B cell (primary cell): ENCODE results near the gene FZD1. TPM values are rescaled to one million over a fixed set of nuclear protein-coding genes. Genes with fewer than 3 reads are reported as not detected.

Source experiments
- ATAC-seq: fragments of 200-7000 bp; cut with Tn5 transposase; one replicate; pipeline ENCODE4 v1.10.0; 2021; ENCODE audit warnings: low read depth, mild to moderate bottlenecking, moderate number of reproducible peaks, moderate library complexity
- CTCF ChIA-PET: fragments of 350-600 bp; sonication (Branson Sonifier 250); formaldehyde crosslinking; loops from one replicate; lab custom pipeline; 2021; ENCODE audit warnings: antibody characterized with exemption, inconsistent platforms; lab: Charles Lee
- POLR2A ChIA-PET: fragments of 350-600 bp; sonication (Branson Sonifier 250); formaldehyde crosslinking; loops from one replicate; lab custom pipeline; 2021; ENCODE audit warnings: antibody characterized with exemption; lab: Charles Lee
- DNase-seq: peaks from one replicate; pipeline ENCODE4 v3.0.0; 2013
- H2AFZ ChIP-seq: 2 replicates; pipeline ENCODE4 v1.6.1; 2012; ENCODE audit warnings: mild to moderate bottlenecking, low read depth, low read length; ENCODE audit not compliant: insufficient read depth, poor library complexity, severe bottlenecking
- H3K27ac ChIP-seq, 2 donors: 1 replicate in 1 of 2; 2 replicates in 1 of 2; pipeline ENCODE4 v1.5.1; 2012 to 2013; ENCODE audit warnings: low read length in 2 of 2, mild to moderate bottlenecking in 2 of 2, moderate library complexity in 1 of 2
- H3K27me3 ChIP-seq, 4 experiments: fragments of 200-600 bp in 1 of 4; sonication (generic) in 1 of 4; replicated peaks in 1 of 4; 1 replicate in 2 of 4; 2 replicates in 2 of 4; pipeline versions ENCODE4 v1.6.1 to v1.7.0; 2013 to 2016; ENCODE audit warnings: low read length in 3 of 4, mild to moderate bottlenecking in 2 of 4, mixed read lengths in 1 of 4, moderate library complexity in 1 of 4; ENCODE audit not compliant: insufficient read depth in 4 of 4, control insufficient read depth in 3 of 4; ENCODE audit errors: control extremely low read depth in 1 of 4
- H3K36me3 ChIP-seq, 2 experiments: replicated peaks in 1 of 2; 1 replicate in 1 of 2; 2 replicates in 1 of 2; pipeline versions ENCODE4 v1.6.1 to v1.7.1; 2013; ENCODE audit warnings: low read length in 1 of 2; ENCODE audit not compliant: insufficient read depth in 2 of 2, control insufficient read depth in 1 of 2; ENCODE audit errors: control extremely low read depth in 1 of 2, extremely low read depth in 1 of 2
- H3K4me1 ChIP-seq, 2 donors: fragments of 200-600 bp in 1 of 2; sonication (generic) in 1 of 2; 1 replicate in 1 of 2; 2 replicates in 1 of 2; pipeline versions ENCODE4 v1.5.1 to v1.6.1; 2013 to 2017; ENCODE audit warnings: low read length in 2 of 2; ENCODE audit not compliant: control insufficient read depth in 2 of 2, insufficient read depth in 2 of 2
- H3K4me2 ChIP-seq: replicated peaks from 2 replicates; pipeline ENCODE3; 2012; ENCODE audit warnings: mild to moderate bottlenecking, low read depth, low read length; ENCODE audit not compliant: poor library complexity, severe bottlenecking
- H3K4me3 ChIP-seq, 5 experiments: fragments of 200-600 bp in 1 of 5; sonication (generic) in 1 of 5; 1 replicate in 3 of 5; 2 replicates in 2 of 5; pipeline versions ENCODE4 v1.5.1 to v1.7.0; 2011 to 2016; ENCODE audit warnings: low read length in 4 of 5, mild to moderate bottlenecking in 4 of 5, low read depth in 2 of 5, control low read depth in 1 of 5, moderate library complexity in 1 of 5; ENCODE audit not compliant: insufficient read depth in 1 of 5; ENCODE audit errors: control extremely low read depth in 1 of 5, extremely low read depth in 1 of 5
- H3K79me2 ChIP-seq: fragments of 200-600 bp; sonication (generic); one replicate; pipeline ENCODE4 v1.6.0; 2016; ENCODE audit warnings: low read length; ENCODE audit not compliant: control insufficient read depth, insufficient read depth
- H3K9ac ChIP-seq: fragments of 200-600 bp; sonication (generic); 2 replicates; pipeline ENCODE4 v1.6.1; 2017; ENCODE audit warnings: mild to moderate bottlenecking, low read length, moderate library complexity
- H3K9me3 ChIP-seq, 3 donors: one replicate each; pipeline versions ENCODE4 v1.6.1 to v1.7.1; 2013; ENCODE audit warnings: low read length in 2 of 3; ENCODE audit not compliant: control insufficient read depth in 2 of 3, insufficient read depth in 1 of 3; ENCODE audit errors: control extremely low read depth in 1 of 3
- H4K20me1 ChIP-seq: 2 replicates; pipeline ENCODE4 v1.6.0; 2012; ENCODE audit warnings: mild to moderate bottlenecking, low read length; ENCODE audit not compliant: insufficient read depth, control insufficient read depth, poor library complexity, severe bottlenecking
- H3K27ac Mint-ChIP-seq: one replicate; pipeline ENCODE4 v1.8.0; 2021; ENCODE audit warnings: mixed read lengths
- H3K27me3 Mint-ChIP-seq: one replicate; pipeline ENCODE4 v1.8.0; 2021; ENCODE audit warnings: mixed read lengths
- H3K4me1 Mint-ChIP-seq: one replicate; pipeline ENCODE4 v1.8.0; 2021; ENCODE audit warnings: mixed read lengths
- H3K4me3 Mint-ChIP-seq: one replicate; pipeline ENCODE4 v1.8.0; 2021; ENCODE audit warnings: mixed read lengths
- H3K9me3 Mint-ChIP-seq: one replicate; pipeline ENCODE4 v1.8.0; 2022; ENCODE audit warnings: mixed read lengths; ENCODE audit not compliant: insufficient read depth
- EZH2 ChIP-seq: IDR thresholded peaks from 2 replicates; pipeline ENCODE4 v1.6.1; 2012; ENCODE audit warnings: borderline replicate concordance, low read depth, mild to moderate bottlenecking, moderate library complexity, low read length; ENCODE audit not compliant: insufficient read depth, poor library complexity, severe bottlenecking
- WGBS: methylation state at CpG from one replicate; pipeline ENCODE4 v1.1.5; 2013; ENCODE audit warnings: missing lambda C conversion rate; ENCODE audit not compliant: insufficient coverage; 5-methylcytosine and 5-hydroxymethylcytosine counted together
- intact Hi-C: fragments of 100-400 bp; cut with micrococcal nuclease; formaldehyde crosslinking; loops from one replicate; pipeline ENCODE4 v1.10.0; 2022
- polyA plus RNA-seq: library from polyadenylated mRNA; depleted of rRNA; stranded (reverse); fragments of >200 nt; gene quantifications from 2 replicates; pipeline ENCODE4 v1.2.3, GENCODE V29; 2012
- total RNA-seq, 2 donors: library from RNA; stranded (reverse); fragments of 120-200 nt in 1 of 2; gene quantifications; 1 replicate in 1 of 2; 2 replicates in 1 of 2; pipeline versions ENCODE4 v1.2.3 to v1.2.4, GENCODE V29; 2013 to 2022
- TF ChIP-seq, protein P1 (sequence below): fragments of 200-600 bp; IDR thresholded peaks from one replicate; pipeline ENCODE4 v1.8.0; 2022; ENCODE audit warnings: antibody characterized with exemption, mild to moderate bottlenecking

FZD1 gene
- total and polyA plus RNA-seq, 2 donors (not counting 1 experiment from before 2014, with no cell fraction given), result 0.15 to 0.49 TPM

- Histone ChIP-seq H4K20me1 (no peaks in the 10 kb centered on the region), H3K36me3 (no peaks in the 10 kb centered on the region), H3K27ac (no peak overlapping the region), H3K4me1 (peaks cover 0 to 3% of the 10 kb centered on the region in 2 donors), H3K9me3 (no peaks in the 10 kb centered on the region), H3K79me2 (no peaks in the 10 kb centered on the region), H3K27me3 (no peaks in the 10 kb centered on the region), H3K4me2 (no peak overlapping the region), H2AFZ (no peak overlapping the region), H3K9ac (no peak overlapping the region), H3K4me3 (no peak overlapping the region)
- ATAC-seq, result no peak
- H3K4me1 Mint-ChIP-seq, result no peaks in the 10 kb centered on the region
- TF ChIP-seq, protein P1, sequence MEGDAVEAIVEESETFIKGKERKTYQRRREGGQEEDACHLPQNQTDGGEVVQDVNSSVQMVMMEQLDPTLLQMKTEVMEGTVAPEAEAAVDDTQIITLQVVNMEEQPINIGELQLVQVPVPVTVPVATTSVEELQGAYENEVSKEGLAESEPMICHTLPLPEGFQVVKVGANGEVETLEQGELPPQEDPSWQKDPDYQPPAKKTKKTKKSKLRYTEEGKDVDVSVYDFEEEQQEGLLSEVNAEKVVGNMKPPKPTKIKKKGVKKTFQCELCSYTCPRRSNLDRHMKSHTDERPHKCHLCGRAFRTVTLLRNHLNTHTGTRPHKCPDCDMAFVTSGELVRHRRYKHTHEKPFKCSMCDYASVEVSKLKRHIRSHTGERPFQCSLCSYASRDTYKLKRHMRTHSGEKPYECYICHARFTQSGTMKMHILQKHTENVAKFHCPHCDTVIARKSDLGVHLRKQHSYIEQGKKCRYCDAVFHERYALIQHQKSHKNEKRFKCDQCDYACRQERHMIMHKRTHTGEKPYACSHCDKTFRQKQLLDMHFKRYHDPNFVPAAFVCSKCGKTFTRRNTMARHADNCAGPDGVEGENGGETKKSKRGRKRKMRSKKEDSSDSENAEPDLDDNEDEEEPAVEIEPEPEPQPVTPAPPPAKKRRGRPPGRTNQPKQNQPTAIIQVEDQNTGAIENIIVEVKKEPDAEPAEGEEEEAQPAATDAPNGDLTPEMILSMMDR, result no peak
- no peak for TF ChIP-seq EZH2
- CTCF ChIA-PET, result no interaction called here
- peaks cover 23% of the 10 kb centered on the region for H3K27me3 Mint-ChIP-seq
- 100% methylated on average over 2 of the region's 3 CpGs for WGBS
- no peaks in the 10 kb centered on the region for H3K9me3 Mint-ChIP-seq
- POLR2A ChIA-PET, result no interaction called here
- no peak for DNase-seq
- H3K4me3 Mint-ChIP-seq, result no peak overlapping the region
- no peak overlapping the region for H3K27ac Mint-ChIP-seq
- intact Hi-C loops, result no loop called here
Observed at GRCh38 chr7:91295576-91295975, 31.3 kb downstream of the FZD1 start.

DNA sequence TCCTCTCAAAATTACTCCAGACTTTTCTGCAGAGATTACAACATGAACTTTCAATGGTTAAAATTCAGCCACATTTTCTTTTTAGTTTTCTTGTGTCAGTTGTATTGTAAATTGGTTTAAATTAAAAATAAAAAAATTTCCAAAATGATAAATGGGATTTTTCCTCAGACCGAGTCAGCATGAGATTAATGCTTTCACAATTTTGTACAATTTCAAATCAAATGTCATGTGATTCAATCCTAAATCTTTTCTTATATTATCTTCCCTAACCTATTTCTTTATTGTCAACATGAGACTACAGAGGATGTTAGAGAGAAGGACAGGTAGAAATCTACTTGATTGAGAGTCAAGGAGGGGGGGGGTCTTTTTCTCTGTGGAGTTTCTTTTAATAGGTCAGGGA is 33.7 kb downstream of the FZD1 start:
- Mint-ChIP-seq H3K9me3 (no peaks in the 10 kb centered on the region), H3K27ac (no peak overlapping the region), H3K4me1 (no peaks in the 10 kb centered on the region), H3K4me3 (no peak overlapping the region), H3K27me3 (peaks cover 16% of the 10 kb centered on the region)
- no peaks in the 10 kb centered on the region for H3K36me3 ChIP-seq
- no peaks in the 10 kb centered on the region for H3K79me2 ChIP-seq
- no CpG with 5 or more reads among the region's 1 CpG for WGBS
- no peak overlapping the region for H2AFZ ChIP-seq
- H3K27ac ChIP-seq, result no peak overlapping the region
- ATAC-seq (no peak), DNase-seq (no peak)
- POLR2A ChIA-PET, result no interaction called here
- H3K9ac ChIP-seq, result no peak overlapping the region
- intact Hi-C loops, result no loop called here
- no peaks in the 10 kb centered on the region for H4K20me1 ChIP-seq
- H3K4me3 ChIP-seq, result no peak overlapping the region
- no peaks in the 10 kb centered on the region for H3K27me3 ChIP-seq
- H3K4me1 ChIP-seq, result peaks cover 0 to 5% of the 10 kb centered on the region in 2 donors
- H3K4me2 ChIP-seq, result no peak overlapping the region
- CTCF ChIA-PET, result interaction anchor here (0.8 kb wide), 1 partner anchor 10 kb away, joined by 3 read pairs; no protein-coding TSS in a partner anchor
- no peaks in the 10 kb centered on the region for H3K9me3 ChIP-seq
- no peak for TF ChIP-seq EZH2
- TF ChIP-seq, protein P1, result no peak
